Activated CD8-positive, alpha-beta T cell treated with anti-CD3 and anti-CD28 coated beads for 36 hours (primary cell): ENCODE measurements around the gene PLCH1. TPM values are rescaled to one million over a fixed set of nuclear protein-coding genes. Genes with fewer than 3 reads are reported as not detected.

ENCODE experiments used
- ATAC-seq: fragments of 200-7000 bp; cut with Tn5 transposase; one replicate; pipeline ENCODE4 v1.10.0; 2021; ENCODE audit warnings: mild to moderate bottlenecking, moderate library complexity
- CTCF ChIA-PET: fragments of 350-600 bp; sonication (Branson Sonifier 250); formaldehyde crosslinking; loops from one replicate; lab custom pipeline; 2021; ENCODE audit warnings: antibody characterized with exemption; lab: Charles Lee
- POLR2A ChIA-PET: fragments of 350-600 bp; sonication (Branson Sonifier 250); formaldehyde crosslinking; loops from one replicate; lab custom pipeline; 2021; ENCODE audit warnings: antibody characterized with exemption; lab: Charles Lee
- DNase-seq: peaks from one replicate; pipeline ENCODE4 v3.0.0-alpha.2; 2020
- H3K27ac Mint-ChIP-seq: one replicate; pipeline ENCODE4 v1.8.0; 2021; ENCODE audit warnings: mild to moderate bottlenecking, mixed read lengths
- H3K27me3 Mint-ChIP-seq: one replicate; pipeline ENCODE4 v1.8.0; 2021; ENCODE audit warnings: mixed read lengths
- H3K36me3 Mint-ChIP-seq: one replicate; pipeline ENCODE4 v1.8.0; 2021; ENCODE audit warnings: low read depth, mixed read lengths
- H3K4me1 Mint-ChIP-seq: one replicate; pipeline ENCODE4 v1.8.0; 2021; ENCODE audit warnings: low read depth, mixed read lengths
- H3K4me3 Mint-ChIP-seq: one replicate; pipeline ENCODE4 v1.8.0; 2021; ENCODE audit warnings: mild to moderate bottlenecking, moderate library complexity, mixed read lengths
- H3K9me3 Mint-ChIP-seq: one replicate; pipeline ENCODE4 v1.8.0; 2021; ENCODE audit warnings: mixed read lengths
- CTCF ChIP-seq: fragments of 200-600 bp; IDR thresholded peaks from one replicate; pipeline ENCODE4 v1.8.0; 2022; ENCODE audit warnings: antibody characterized with exemption, mild to moderate bottlenecking
- intact Hi-C: fragments of 100-400 bp; cut with micrococcal nuclease; formaldehyde crosslinking; loops from one replicate; pipeline ENCODE4 v1.10.0; 2022
- total RNA-seq, 2 experiments: library from RNA; stranded (reverse); gene quantifications; one replicate each; pipeline ENCODE4 v1.2.3, GENCODE V29; 2021

PLCH1 gene
- total RNA-seq, 2 experiments from 2014 or later, result 0.20 to 0.32 TPM

- Mint-ChIP-seq H3K27me3 (no peaks in the 10 kb centered on the region), H3K4me1 (no peaks in the 10 kb centered on the region), H3K27ac (no peak overlapping the region), H3K9me3 (no peaks in the 10 kb centered on the region), H3K36me3 (no peaks in the 10 kb centered on the region), H3K4me3 (no peak overlapping the region)
- intact Hi-C loops, result loop anchor here (10.0 kb wide), 1 partner anchor 373 kb away; no protein-coding TSS in a partner anchor
- no peak for TF ChIP-seq CTCF
- ATAC-seq (no peak), DNase-seq (no peak)
- ChIA-PET CTCF (no interaction called here), POLR2A (no interaction called here)
Measured at GRCh38 chr3:155327430-155327829, 417.4 kb downstream of the PLCH1 start.

GRCh38 chr3:155326901-155327300 is 418.0 kb downstream of the PLCH1 start:
- ATAC-seq (no peak), DNase-seq (no peak)
- Mint-ChIP-seq H3K27me3 (no peaks in the 10 kb centered on the region), H3K9me3 (no peaks in the 10 kb centered on the region), H3K4me1 (no peaks in the 10 kb centered on the region), H3K36me3 (no peaks in the 10 kb centered on the region), H3K4me3 (no peak overlapping the region), H3K27ac (no peak overlapping the region)
- CTCF ChIA-PET, result no interaction called here
- intact Hi-C loops, result loop anchor here (10.0 kb wide), 1 partner anchor 372 kb away; no protein-coding TSS in a partner anchor
- no peak for TF ChIP-seq CTCF
- POLR2A ChIA-PET, result no interaction called here

- ATAC-seq (no peak), DNase-seq (no peak)
- Mint-ChIP-seq H3K9me3 (no peaks in the 10 kb centered on the region), H3K4me1 (no peaks in the 10 kb centered on the region), H3K36me3 (no peaks in the 10 kb centered on the region), H3K4me3 (no peak overlapping the region), H3K27me3 (no peaks in the 10 kb centered on the region), H3K27ac (no peak overlapping the region)
- POLR2A ChIA-PET, result no interaction called here
- TF ChIP-seq CTCF, result no peak
- intact Hi-C loops, result loop anchor here (10.0 kb wide), 1 partner anchor 371 kb away; no protein-coding TSS in a partner anchor
- CTCF ChIA-PET, result no interaction called here
Measured at GRCh38 chr3:155326244-155326643, 418.6 kb downstream of the PLCH1 start.

Other genes starting within 250 kb of the PLCH1 start
- 1 to 10 TPM; 2.4 to 3.6 TPM for gene C3orf33, start 61.2 kb upstream of the PLCH1 start, total RNA-seq
- gene SLC33A1, start 109.4 kb upstream of the PLCH1 start, total RNA-seq, result 10 to 100 TPM; 18.5 to 19.8 TPM
- gene GMPS, start 125.6 kb upstream of the PLCH1 start, total RNA-seq, result 100 to 1,000 TPM; 143 to 148 TPM